Measurements from ENCODE around the gene FAM237B.

FAM237B gene

DNA sequence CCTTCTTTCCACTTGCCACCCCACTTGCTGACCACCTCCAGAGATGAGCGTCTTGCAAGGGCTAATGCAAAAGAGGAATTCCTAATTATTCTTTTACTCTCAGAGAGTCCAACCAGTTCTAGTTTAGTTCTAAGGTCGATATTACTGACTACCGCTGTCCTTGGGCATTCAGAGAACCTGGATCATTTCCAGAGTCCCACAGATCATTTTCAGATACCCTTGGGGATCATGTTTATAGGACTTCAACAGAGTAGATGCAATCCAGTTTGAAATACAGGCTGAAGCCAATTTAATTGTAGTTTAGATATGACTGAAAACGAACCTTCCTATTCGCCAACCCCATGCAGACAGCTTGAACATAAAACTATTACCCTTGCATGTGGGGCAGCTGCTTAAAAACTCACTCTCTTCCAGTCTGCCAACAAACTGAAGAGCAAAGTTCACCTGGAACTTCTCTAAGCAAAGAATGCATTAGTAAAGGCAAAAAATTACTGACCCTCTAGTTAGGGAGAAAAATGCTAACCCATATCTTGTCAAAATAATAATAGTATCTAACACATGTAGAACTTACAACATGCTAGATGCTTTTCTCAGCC, 53.7 kb downstream of the FAM237B start:
- TF ChIP-seq, protein P1, sequence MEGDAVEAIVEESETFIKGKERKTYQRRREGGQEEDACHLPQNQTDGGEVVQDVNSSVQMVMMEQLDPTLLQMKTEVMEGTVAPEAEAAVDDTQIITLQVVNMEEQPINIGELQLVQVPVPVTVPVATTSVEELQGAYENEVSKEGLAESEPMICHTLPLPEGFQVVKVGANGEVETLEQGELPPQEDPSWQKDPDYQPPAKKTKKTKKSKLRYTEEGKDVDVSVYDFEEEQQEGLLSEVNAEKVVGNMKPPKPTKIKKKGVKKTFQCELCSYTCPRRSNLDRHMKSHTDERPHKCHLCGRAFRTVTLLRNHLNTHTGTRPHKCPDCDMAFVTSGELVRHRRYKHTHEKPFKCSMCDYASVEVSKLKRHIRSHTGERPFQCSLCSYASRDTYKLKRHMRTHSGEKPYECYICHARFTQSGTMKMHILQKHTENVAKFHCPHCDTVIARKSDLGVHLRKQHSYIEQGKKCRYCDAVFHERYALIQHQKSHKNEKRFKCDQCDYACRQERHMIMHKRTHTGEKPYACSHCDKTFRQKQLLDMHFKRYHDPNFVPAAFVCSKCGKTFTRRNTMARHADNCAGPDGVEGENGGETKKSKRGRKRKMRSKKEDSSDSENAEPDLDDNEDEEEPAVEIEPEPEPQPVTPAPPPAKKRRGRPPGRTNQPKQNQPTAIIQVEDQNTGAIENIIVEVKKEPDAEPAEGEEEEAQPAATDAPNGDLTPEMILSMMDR (conservative IDR thresholded peaks at IDR 0.05), result no peak
- TF ChIP-seq ZFX (IDR thresholded peaks at IDR 0.05), result no peak
- H3K27ac ChIP-seq, result no peak overlapping the region

DNA sequence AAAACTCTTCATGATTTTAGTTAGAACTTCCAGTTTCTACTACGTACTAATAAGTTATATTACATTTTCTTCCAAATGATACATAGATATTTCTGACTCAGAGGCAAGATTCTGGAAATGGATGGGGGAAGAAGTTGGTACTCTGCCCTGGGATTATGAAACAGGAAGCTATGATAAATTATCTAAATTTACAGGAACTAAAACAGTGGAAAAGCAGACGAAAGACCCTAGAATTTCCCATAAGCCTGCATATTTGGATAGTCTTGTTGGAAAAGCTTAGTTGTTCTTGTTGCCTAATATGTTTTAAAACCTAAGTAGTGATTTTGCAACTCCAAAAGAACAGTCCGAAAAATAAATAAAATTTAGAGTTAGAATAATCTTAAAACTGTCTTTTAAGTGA, 54.3 kb downstream of the FAM237B start:
- no peak for TF ChIP-seq ZFX (IDR thresholded peaks at IDR 0.05)
- TF ChIP-seq, protein P1 (conservative IDR thresholded peaks at IDR 0.05), result no peak
- H3K27ac ChIP-seq, result no peak overlapping the region

Measured in C4-2B (cell line).